Suprapubic skin (tissue), 4 donors: ENCODE measurements around the gene CEP72. TPM values are rescaled to one million over a fixed set of nuclear protein-coding genes. Genes with fewer than 3 reads are reported as not detected.

Source experiments
- DNase-seq, 2 donors: peaks; one replicate each; pipeline ENCODE4 v3.0.0-alpha.2; 2019; ENCODE audit warnings: low spot score in 2 of 2
- H3K27ac ChIP-seq: fragments of 200-600 bp; sonication (generic); one replicate; pipeline ENCODE4 v1.5.1; 2019
- H3K27me3 ChIP-seq: fragments of 200-600 bp; sonication (generic); one replicate; pipeline ENCODE4 v1.5.1; 2019
- H3K36me3 ChIP-seq: fragments of 200-600 bp; sonication (generic); one replicate; pipeline ENCODE4 v1.5.1; 2019
- H3K4me1 ChIP-seq: fragments of 200-600 bp; sonication (generic); one replicate; pipeline ENCODE4 v1.5.1; 2019
- H3K4me3 ChIP-seq: fragments of 200-600 bp; sonication (generic); one replicate; pipeline ENCODE4 v1.5.1; 2019; ENCODE audit warnings: mild to moderate bottlenecking
- H3K9me3 ChIP-seq: fragments of 200-600 bp; sonication (generic); one replicate; pipeline ENCODE4 v1.5.1; 2019
- EP300 ChIP-seq: sonication (generic); formaldehyde crosslinking; IDR thresholded peaks from one replicate; pipeline ENCODE4 v1.6.1; 2017; ENCODE audit warnings: antibody characterized with exemption
- POLR2A ChIP-seq, 2 donors: fragments of 450-650 bp; IDR thresholded peaks; one replicate each; pipeline ENCODE4 v1.6.1; 2017; ENCODE audit warnings: antibody characterized with exemption in 2 of 2, mild to moderate bottlenecking in 2 of 2, moderate library complexity in 2 of 2
- POLR2AphosphoS5 ChIP-seq, 3 donors: sonication (generic); formaldehyde crosslinking; IDR thresholded peaks; one replicate each; pipeline ENCODE4 v1.6.1; 2017; ENCODE audit warnings: antibody characterized with exemption in 3 of 3
- WGBS: methylation state at CpG from one replicate; pipeline ENCODE4 v1.1.5; 2018; 5-methylcytosine and 5-hydroxymethylcytosine counted together
- total RNA-seq, 4 donors: library from RNA; depleted of rRNA; stranded (reverse); fragments of >200 nt; gene quantifications; one replicate each; pipeline ENCODE4 v1.1.0, GENCODE V29; 2016
- TF ChIP-seq, protein P1 (sequence below), 2 donors: fragments of 200-600 bp in 1 of 2; fragments of 450-650 bp in 1 of 2; sonication (generic) in 1 of 2; IDR thresholded peaks; one replicate each; pipeline ENCODE4 v1.5.1; 2016 to 2019; ENCODE audit warnings: antibody characterized with exemption in 2 of 2, mild to moderate bottlenecking in 1 of 2, moderate library complexity in 1 of 2

CEP72 gene
- total RNA-seq, 4 donors from 2014 or later = 8.3 to 13.6 (median 10.9) TPM

DNA sequence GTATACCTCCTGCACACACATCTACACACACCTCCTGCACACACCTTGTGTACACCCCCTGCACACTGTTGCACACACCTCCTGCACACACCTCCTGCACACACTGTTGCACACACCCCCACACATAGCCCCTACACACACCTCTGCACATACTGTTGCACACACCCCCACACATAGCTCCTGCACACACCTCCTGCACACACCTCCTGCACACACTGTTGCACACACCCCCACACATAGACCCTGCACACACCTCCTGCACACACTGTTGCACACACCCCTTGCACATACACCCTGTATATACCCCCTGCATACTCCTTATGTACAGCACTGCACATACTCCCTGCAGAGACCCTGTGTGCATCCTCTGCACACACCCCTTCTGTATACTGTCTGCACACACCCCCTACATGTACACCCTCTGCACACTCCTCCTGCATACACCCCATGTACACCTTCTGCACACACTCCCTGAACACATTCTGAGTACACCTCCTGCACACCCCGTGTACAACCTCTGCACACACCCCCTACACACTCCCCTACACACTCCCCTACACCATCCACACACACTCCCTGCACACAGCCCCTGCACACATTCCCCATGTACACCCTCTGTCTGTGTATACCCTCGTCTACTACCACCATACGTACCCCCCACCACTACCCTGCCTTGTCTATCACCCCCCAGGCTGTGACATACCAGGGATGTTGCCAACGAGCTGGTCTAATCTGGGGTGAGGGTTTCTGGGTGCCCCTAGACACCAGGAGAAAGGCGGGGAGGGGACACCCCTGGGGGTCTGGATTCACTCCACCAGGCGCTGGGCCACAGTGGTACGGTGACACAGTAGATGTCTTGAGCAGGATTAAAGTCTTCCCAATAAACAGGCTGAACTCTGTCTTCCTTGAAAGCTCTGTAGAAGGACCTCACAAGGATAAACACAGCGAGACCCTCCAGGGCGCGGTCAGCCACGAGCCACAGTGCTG, 1.1 kb upstream of the CEP72 start:
- 68% methylated on average over 5 of the region's 11 CpGs for WGBS
- H3K36me3 ChIP-seq = no peaks in the 10 kb centered on the region
- H3K9me3 ChIP-seq = no peaks in the 10 kb centered on the region
- H3K4me3 ChIP-seq = peak overlapping the region; percentile 97
- H3K27ac ChIP-seq = no peak overlapping the region
- TF ChIP-seq POLR2AphosphoS5 (IDR thresholded peaks at IDR 0.05) (no peak), POLR2A (IDR thresholded peaks at IDR 0.05) (no peak), EP300 (no peak)
- TF ChIP-seq, protein P1, sequence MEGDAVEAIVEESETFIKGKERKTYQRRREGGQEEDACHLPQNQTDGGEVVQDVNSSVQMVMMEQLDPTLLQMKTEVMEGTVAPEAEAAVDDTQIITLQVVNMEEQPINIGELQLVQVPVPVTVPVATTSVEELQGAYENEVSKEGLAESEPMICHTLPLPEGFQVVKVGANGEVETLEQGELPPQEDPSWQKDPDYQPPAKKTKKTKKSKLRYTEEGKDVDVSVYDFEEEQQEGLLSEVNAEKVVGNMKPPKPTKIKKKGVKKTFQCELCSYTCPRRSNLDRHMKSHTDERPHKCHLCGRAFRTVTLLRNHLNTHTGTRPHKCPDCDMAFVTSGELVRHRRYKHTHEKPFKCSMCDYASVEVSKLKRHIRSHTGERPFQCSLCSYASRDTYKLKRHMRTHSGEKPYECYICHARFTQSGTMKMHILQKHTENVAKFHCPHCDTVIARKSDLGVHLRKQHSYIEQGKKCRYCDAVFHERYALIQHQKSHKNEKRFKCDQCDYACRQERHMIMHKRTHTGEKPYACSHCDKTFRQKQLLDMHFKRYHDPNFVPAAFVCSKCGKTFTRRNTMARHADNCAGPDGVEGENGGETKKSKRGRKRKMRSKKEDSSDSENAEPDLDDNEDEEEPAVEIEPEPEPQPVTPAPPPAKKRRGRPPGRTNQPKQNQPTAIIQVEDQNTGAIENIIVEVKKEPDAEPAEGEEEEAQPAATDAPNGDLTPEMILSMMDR (IDR thresholded peaks at IDR 0.05) = no peak
- DNase-seq = peak; percentile 28 to 50
- peaks cover 14% of the 10 kb centered on the region for H3K4me1 ChIP-seq
- no peaks in the 10 kb centered on the region for H3K27me3 ChIP-seq

DNA sequence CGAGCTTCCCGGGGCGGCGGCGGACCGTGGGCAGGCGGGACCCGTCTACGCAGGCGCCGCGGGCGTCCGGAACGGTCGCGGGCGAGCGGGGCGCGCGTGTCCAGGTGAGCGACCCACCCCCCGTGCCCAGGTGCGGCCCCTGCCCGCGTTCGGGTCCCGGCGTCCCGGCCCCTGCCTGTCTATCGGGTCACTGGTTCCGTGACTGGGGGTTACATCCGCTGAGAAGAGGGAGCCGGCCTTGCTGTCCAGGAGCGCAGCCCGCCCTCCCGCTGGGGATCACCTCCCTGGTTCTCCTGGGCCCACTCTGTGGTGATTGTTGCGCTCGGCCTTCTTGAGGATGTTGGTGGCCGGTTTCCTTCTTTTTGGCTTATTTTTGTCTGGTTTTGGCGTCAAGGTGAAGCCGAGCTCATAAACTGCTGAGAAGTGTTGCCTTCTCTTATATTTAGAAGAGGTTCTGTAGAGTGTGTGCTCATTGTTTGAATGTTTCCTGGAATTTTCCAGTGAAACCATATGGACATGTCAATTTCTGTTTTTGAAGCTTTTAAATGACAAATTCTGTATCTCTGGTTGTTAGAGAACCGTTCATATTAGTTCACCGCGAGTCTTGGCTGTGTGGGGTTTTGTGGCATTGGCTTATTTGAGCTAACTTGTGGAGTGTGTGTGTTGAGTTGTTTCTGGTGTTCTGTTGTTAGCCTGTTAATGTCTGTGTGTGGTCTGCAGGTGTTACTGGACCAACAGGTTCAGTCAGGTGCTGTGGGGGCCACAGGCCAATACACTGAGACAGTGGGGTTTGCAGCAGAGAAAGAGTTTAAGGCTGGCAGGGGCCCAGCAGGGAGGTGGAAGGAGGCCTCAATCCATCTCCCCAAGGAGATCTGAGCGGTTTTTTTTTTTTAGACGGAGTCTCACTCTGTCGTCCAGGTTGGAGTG, 621 bp downstream of the CEP72 start:
- peak; percentile 70 to 79 for DNase-seq
- H3K9me3 ChIP-seq = no peaks in the 10 kb centered on the region
- H3K4me1 ChIP-seq = peaks cover 14% of the 10 kb centered on the region
- no peaks in the 10 kb centered on the region for H3K27me3 ChIP-seq
- peak overlapping the region; percentile 97 for H3K4me3 ChIP-seq
- peak overlapping the region; percentile 17 for H3K27ac ChIP-seq
- TF ChIP-seq, protein P1 (IDR thresholded peaks at IDR 0.05) = no peak
- TF ChIP-seq POLR2A (IDR thresholded peaks at IDR 0.05) = no peak
- 35% methylated on average over 14 of the region's 49 CpGs for WGBS
- no peaks in the 10 kb centered on the region for H3K36me3 ChIP-seq

DNA sequence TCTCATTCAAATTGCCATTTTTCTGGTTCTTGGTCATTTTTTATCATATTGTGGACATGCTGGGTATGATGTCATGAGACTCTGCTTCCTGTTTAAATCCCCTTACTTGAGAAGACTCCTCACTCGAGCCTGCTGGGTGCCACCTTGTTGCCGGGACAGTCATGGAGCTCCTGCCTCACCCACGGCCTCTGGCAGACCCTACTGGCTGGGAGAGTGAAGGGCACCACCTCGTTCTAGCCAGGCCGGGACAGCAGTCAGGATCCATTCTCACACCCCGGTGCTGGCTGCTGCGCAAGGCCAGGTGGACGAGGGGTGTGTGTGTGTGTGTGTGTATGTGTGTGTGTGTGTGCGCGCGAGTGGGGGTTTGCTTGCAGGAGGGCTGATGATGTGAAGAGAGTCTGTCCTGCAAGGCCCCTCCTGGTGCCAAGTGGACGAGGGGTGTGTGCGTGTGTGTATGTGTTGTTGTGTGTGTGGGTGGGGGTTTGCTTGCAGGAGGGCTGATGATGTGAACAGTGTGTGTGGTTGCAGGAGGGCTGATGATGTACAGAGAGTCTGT, 4.4 kb downstream of the CEP72 start:
- WGBS = 91% methylated on average over 13 of the region's 13 CpGs
- Histone ChIP-seq H3K9me3 (no peaks in the 10 kb centered on the region), H3K27ac (no peak overlapping the region), H3K36me3 (peaks cover 23% of the 10 kb centered on the region), H3K27me3 (no peaks in the 10 kb centered on the region), H3K4me3 (no peak overlapping the region), H3K4me1 (peaks cover 10% of the 10 kb centered on the region)
- TF ChIP-seq POLR2AphosphoS5 (IDR thresholded peaks at IDR 0.05) = no peak
- TF ChIP-seq, protein P1 (IDR thresholded peaks at IDR 0.05) = no peak
- peak; percentile 29 to 56 for DNase-seq

DNA sequence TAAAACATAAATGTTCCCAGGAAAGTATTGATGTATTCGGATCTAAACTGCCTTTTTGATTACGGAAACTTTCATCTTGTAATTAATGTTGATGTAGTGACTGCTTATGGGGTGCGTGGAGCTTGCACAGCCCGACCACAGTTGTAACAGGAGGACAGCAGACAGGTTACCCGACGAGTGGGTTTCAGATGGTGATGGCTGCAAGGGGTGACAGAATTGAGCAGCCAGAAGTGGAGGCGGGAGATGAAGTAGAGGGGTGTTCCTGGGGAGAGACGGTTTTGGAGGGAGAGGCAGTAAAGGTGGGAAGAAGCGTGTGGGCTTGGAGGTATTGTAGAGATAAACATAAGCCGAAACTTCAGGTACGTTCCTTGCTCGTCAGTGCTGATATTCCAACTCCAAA, 5.8 kb downstream of the CEP72 start:
- Histone ChIP-seq H3K9me3 (no peaks in the 10 kb centered on the region), H3K36me3 (peaks cover 29% of the 10 kb centered on the region), H3K4me1 (peaks cover 3% of the 10 kb centered on the region), H3K27me3 (no peaks in the 10 kb centered on the region), H3K4me3 (no peak overlapping the region), H3K27ac (no peak overlapping the region)
- TF ChIP-seq, protein P1 (IDR thresholded peaks at IDR 0.05) = no peak
- TF ChIP-seq POLR2AphosphoS5 (IDR thresholded peaks at IDR 0.05) (no peak), POLR2A (IDR thresholded peaks at IDR 0.05) (no peak), EP300 (no peak)
- no peak for DNase-seq
- WGBS = 93% methylated on average over 12 of the region's 12 CpGs
